ENCODE measurements around the gene PCGF1.

Gene PCGF1

GRCh38 chr2:74529357-74530238 lies 22.1 kb upstream of the PCGF1 start, which contains the start of the genes AUP1 and HTRA2:
Gene AUP1, minus strand, starts transcription at chr2:74529706. Its CDS starts 77 bp downstream, at chr2:74529629.
Gene HTRA2, plus strand, starts transcription at chr2:74529933. Its CDS starts 74 bp downstream, at chr2:74530007.
- DNase-seq (ENCODE audit: low read depth), result peak; percentile 100
- peak within 1 kb of the TSS; percentile 94 for H3K4me3 ChIP-seq (ENCODE audit: low read length)
- TF ChIP-seq CTCF (IDR thresholded peaks at IDR 0.05; ENCODE audit: insufficient read depth, low read depth, low read length, missing control alignments), result no peak

- TF ChIP-seq CTCF (IDR thresholded peaks at IDR 0.05; ENCODE audit: insufficient read depth, low read depth, low read length, missing control alignments), result no peak
- DNase-seq (ENCODE audit: low read depth), result no peak
- H3K4me3 ChIP-seq (ENCODE audit: low read length), result peak overlapping the region; percentile 94
These were observed 21.3 kb upstream of the PCGF1 start for GRCh38 chr2:74528600-74529356.

GRCh38 chr2:74527741-74528140 lies 20.2 kb upstream of the PCGF1 start:
- no peak for DNase-seq (ENCODE audit: low read depth)
- no peak overlapping the region for H3K4me3 ChIP-seq (ENCODE audit: low read length)
- no peak for TF ChIP-seq CTCF (IDR thresholded peaks at IDR 0.05; ENCODE audit: insufficient read depth, low read depth, low read length, missing control alignments)

- TF ChIP-seq CTCF (IDR thresholded peaks at IDR 0.05; ENCODE audit: insufficient read depth, low read depth, low read length, missing control alignments), result no peak
- no peak for DNase-seq (ENCODE audit: low read depth)
- H3K4me3 ChIP-seq (ENCODE audit: low read length), result no peak overlapping the region
These were observed 19.2 kb upstream of the PCGF1 start for GRCh38 chr2:74526649-74527230.

GRCh38 chr2:74525717-74526648 lies 18.5 kb upstream of the PCGF1 start, which contains the start of gene DQX1:
Gene DQX1, minus strand, starts transcription at chr2:74526231. Its CDS starts 502 bp downstream, at chr2:74525729.
- peak within 1 kb of the TSS; percentile 47 for H3K4me3 ChIP-seq (ENCODE audit: low read length)
- peak; percentile 99 for DNase-seq (ENCODE audit: low read depth)
- TF ChIP-seq CTCF (IDR thresholded peaks at IDR 0.05; ENCODE audit: insufficient read depth, low read depth, low read length, missing control alignments), result no peak
